Endothelial cell (in vitro differentiated cells): Measurements from ENCODE around the gene RERE. TPM values are rescaled to one million over a fixed set of nuclear protein-coding genes. Genes with fewer than 3 reads are reported as not detected.

ENCODE experiments used
- DNase-seq: peaks from one replicate; pipeline ENCODE4 v3.0.0; 2021; ENCODE audit warnings: low spot score
- H3K27ac Mint-ChIP-seq: one replicate; pipeline ENCODE4 v1.8.0; 2021; ENCODE audit warnings: mixed read lengths, inconsistent platforms; ENCODE audit not compliant: unreplicated experiment
- H3K27me3 Mint-ChIP-seq: one replicate; pipeline ENCODE4 v1.8.0; 2021; ENCODE audit warnings: mild to moderate bottlenecking, moderate library complexity, mixed read lengths, inconsistent platforms; ENCODE audit not compliant: unreplicated experiment
- H3K36me3 Mint-ChIP-seq: one replicate; pipeline ENCODE4 v1.8.0; 2021; ENCODE audit warnings: mild to moderate bottlenecking, low read depth, mixed read lengths, inconsistent platforms; ENCODE audit not compliant: unreplicated experiment
- H3K4me1 Mint-ChIP-seq: one replicate; pipeline ENCODE4 v1.8.0; 2021; ENCODE audit warnings: mild to moderate bottlenecking, mixed read lengths, inconsistent platforms; ENCODE audit not compliant: unreplicated experiment
- H3K4me3 Mint-ChIP-seq: one replicate; pipeline ENCODE4 v1.8.0; 2021; ENCODE audit warnings: mild to moderate bottlenecking, mixed read lengths, inconsistent platforms; ENCODE audit not compliant: unreplicated experiment
- H3K9me3 Mint-ChIP-seq: one replicate; pipeline ENCODE4 v1.8.0; 2021; ENCODE audit warnings: mixed read lengths, inconsistent platforms; ENCODE audit not compliant: unreplicated experiment
- total RNA-seq: library from RNA; stranded (reverse); fragmentation: NEBNext Ultra II Directional; extraction: Animal tissue kit (Norgen Biotek cat#: 25700); gene quantifications from one replicate; pipeline ENCODE4 v1.2.1, GENCODE V29; 2021; ENCODE audit not compliant: unreplicated experiment
- TF ChIP-seq, protein P1 (sequence below): fragments of 200-600 bp; sonication (generic); IDR thresholded peaks from one replicate; pipeline ENCODE4 v1.5.0; 2021; ENCODE audit warnings: antibody characterized with exemption; ENCODE audit not compliant: unreplicated experiment

The RERE gene
- total RNA-seq, 1 donor from 2014 or later: 115 TPM

DNA sequence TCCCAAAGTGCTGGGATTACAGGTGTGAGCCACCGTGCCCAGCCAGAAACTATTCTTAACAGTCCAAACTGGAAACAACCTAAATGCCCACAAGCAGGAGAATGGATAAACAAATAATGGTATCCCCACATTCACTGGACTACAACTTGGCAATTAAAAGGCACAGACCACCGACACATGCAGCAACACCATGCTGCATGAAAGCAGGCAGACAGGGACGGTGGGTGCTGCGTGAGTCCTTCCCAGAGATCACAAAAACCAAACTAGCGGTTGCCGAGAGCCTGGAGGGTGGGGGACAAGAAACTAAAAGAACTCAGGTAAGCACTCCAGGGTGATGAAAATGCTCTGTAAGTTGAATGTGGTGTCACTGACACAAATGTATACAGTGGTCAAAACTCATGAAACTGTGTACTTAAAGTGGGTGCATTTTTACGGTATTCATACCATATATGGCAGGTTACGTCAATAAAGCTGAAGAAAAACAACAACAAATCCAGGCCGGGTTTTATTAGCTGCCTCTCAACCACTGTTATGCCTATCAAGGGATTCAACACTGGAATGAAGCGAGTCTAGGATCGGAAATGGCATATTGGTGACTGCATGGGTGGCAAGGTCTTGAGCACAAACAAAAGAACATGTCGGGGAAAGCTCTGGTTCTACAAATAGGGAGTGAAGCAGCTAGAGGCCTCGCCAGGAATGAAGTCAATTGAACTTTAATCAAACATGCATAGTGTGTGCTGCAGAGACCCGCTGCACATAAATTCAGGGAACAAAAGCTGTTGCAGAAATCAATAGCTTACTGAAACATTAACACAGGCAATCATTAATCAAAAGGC, 447.2 kb downstream of the RERE start:
- peak overlapping the region; percentile 35 for H3K4me3 Mint-ChIP-seq
- peak overlapping the region; percentile 44 for H3K27ac Mint-ChIP-seq
- DNase-seq: no peak
- no peaks in the 10 kb centered on the region for H3K9me3 Mint-ChIP-seq
- peaks cover 7% of the 10 kb centered on the region for H3K27me3 Mint-ChIP-seq
- TF ChIP-seq, protein P1, sequence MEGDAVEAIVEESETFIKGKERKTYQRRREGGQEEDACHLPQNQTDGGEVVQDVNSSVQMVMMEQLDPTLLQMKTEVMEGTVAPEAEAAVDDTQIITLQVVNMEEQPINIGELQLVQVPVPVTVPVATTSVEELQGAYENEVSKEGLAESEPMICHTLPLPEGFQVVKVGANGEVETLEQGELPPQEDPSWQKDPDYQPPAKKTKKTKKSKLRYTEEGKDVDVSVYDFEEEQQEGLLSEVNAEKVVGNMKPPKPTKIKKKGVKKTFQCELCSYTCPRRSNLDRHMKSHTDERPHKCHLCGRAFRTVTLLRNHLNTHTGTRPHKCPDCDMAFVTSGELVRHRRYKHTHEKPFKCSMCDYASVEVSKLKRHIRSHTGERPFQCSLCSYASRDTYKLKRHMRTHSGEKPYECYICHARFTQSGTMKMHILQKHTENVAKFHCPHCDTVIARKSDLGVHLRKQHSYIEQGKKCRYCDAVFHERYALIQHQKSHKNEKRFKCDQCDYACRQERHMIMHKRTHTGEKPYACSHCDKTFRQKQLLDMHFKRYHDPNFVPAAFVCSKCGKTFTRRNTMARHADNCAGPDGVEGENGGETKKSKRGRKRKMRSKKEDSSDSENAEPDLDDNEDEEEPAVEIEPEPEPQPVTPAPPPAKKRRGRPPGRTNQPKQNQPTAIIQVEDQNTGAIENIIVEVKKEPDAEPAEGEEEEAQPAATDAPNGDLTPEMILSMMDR: no peak
- H3K4me1 Mint-ChIP-seq: peaks cover 50% of the 10 kb centered on the region
- H3K36me3 Mint-ChIP-seq: peaks cover 26% of the 10 kb centered on the region

DNA sequence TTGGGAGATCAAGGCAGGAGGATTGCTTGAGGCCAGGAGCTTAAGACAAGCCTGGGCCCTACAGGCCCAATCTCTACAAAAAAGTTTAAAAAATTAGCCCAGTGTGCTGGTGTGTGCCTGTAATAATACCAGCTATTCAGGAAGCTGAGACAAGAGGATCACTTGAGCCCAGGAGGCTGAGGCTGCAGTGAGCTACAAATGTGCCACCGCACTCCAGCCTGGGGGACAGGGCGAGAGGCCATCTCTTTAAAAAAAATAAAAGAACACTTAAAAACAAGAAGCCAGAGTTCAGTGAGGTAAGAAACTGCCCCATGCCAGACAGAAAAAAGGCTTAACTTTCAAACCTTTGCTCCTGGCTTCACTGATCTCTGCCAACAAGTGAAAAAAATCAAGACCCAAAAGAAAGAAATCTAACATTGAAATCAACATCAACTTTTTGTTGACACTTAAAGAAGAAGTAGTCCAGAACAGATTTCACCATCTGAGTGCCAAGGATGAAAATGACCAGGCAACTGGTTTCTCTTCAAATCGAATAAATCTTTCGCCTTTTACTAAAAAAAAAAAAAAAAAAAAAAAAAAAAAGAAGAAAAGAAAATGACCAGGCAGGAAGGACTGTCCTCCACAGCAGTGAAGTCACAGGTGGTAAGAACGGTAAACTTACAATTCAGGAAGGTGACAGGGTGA, 448.3 kb downstream of the RERE start:
- Mint-ChIP-seq H3K36me3 (peaks cover 29% of the 10 kb centered on the region), H3K27me3 (peaks cover 11% of the 10 kb centered on the region), H3K4me3 (no peak overlapping the region), H3K27ac (no peak overlapping the region), H3K9me3 (no peaks in the 10 kb centered on the region), H3K4me1 (peaks cover 42% of the 10 kb centered on the region)
- no peak for DNase-seq
- TF ChIP-seq, protein P1: no peak

DNA sequence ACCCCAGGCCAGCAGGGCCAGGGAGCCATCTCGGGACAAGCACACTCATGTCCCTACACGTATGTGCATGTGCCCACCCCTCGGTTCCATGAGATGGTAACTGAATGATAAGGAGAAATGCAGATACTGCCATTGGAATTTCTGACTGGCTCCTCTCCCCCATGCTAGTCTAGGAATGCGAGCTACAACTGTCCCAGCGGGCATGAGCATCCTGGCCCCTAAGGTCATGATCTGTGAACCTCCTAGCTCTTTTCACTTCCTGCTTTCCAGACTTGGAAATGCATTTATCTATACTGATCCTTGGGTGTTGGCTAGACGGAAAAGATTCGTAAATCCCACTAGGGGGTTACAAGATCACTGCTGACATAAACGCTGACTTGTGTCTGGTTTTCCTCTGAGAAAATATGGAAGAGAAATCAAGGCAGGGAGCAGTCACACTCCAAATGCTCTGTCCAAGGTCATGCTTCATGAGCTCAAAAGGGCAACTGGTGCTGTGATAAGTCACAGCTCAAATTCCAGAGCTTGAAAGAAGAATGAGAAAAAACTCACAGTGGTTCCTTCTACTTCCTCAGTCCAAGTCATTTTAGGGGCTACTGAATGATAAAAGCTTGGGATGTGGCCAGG, 449.8 kb downstream of the RERE start:
- H3K36me3 Mint-ChIP-seq: peaks cover 33% of the 10 kb centered on the region
- H3K4me1 Mint-ChIP-seq: peaks cover 32% of the 10 kb centered on the region
- DNase-seq: no peak
- no peak overlapping the region for H3K4me3 Mint-ChIP-seq
- peaks cover 11% of the 10 kb centered on the region for H3K27me3 Mint-ChIP-seq
- TF ChIP-seq, protein P1: no peak
- no peaks in the 10 kb centered on the region for H3K9me3 Mint-ChIP-seq
- peak overlapping the region; percentile 54 for H3K27ac Mint-ChIP-seq

DNA sequence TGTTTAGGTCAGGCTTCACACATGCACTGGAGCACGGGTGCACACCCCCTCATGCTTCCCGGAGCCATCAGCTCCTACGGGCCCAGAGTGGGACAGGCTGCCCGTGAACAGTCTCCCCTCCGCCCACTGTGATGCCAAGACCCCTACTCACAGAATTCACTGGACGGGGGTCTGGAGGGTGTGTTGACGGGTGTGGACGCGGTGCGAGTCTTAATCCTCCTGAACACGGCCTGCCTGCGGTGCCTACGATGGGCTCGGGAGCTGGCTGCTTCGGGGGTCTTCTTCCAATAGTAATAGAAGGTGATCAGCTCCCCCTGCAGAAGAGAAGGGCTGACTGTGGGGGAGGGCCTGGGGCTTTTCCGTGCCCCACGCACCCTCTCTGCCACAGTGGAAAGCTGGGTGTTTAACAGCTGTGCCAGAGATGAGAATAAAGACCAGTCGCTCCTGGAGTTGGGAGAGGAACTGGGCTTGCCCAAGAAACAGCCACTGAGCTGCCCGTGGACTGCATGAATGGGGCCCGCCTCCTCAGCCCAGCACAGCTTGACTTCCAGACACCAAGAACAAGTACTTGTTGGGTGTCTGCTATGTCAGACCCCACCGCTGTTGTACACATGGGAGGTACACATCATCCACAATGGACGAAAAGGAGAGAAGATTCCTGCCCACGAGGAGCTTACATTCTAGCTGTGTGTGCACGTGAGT, 451.6 kb downstream of the RERE start:
- TF ChIP-seq, protein P1: no peak
- H3K27ac Mint-ChIP-seq: no peak overlapping the region
- H3K9me3 Mint-ChIP-seq: no peaks in the 10 kb centered on the region
- DNase-seq: no peak
- H3K4me1 Mint-ChIP-seq: peaks cover 16% of the 10 kb centered on the region
- H3K36me3 Mint-ChIP-seq: peaks cover 28% of the 10 kb centered on the region
- H3K27me3 Mint-ChIP-seq: peaks cover 7% of the 10 kb centered on the region
- H3K4me3 Mint-ChIP-seq: peak overlapping the region; percentile 76
